Fibroblast of lung (primary cell): ENCODE results near the gene KNDC1. TPM values are rescaled to one million over a fixed set of nuclear protein-coding genes. Genes with fewer than 3 reads are reported as not detected.

Experiments used
- DNase-seq, 2 donors: peaks; one replicate each; pipeline versions ENCODE4 v3.0.0 to v3.0.0-alpha.2; 2010; ENCODE audit warnings: low read depth in 2 of 2
- H2AFZ ChIP-seq: 2 replicates; pipeline ENCODE4 v1.5.1; 2012; ENCODE audit warnings: low read length, control low read depth, inconsistent platforms
- H3K27ac ChIP-seq: 2 replicates; pipeline ENCODE4 v1.5.1; 2011; ENCODE audit warnings: low read length, control low read depth; ENCODE audit not compliant: insufficient read depth
- H3K27me3 ChIP-seq: 2 replicates; pipeline ENCODE4 v1.5.1; 2011; ENCODE audit warnings: mild to moderate bottlenecking, low read length; ENCODE audit not compliant: control insufficient read depth, insufficient read depth
- H3K36me3 ChIP-seq: 2 replicates; pipeline ENCODE4 v1.5.1; 2011; ENCODE audit warnings: low read length; ENCODE audit not compliant: control insufficient read depth, insufficient read depth
- H3K4me1 ChIP-seq: 2 replicates; pipeline ENCODE4 v1.5.1; 2011; ENCODE audit warnings: low read length; ENCODE audit not compliant: control insufficient read depth, insufficient read depth; ENCODE audit errors: extremely low read depth
- H3K4me2 ChIP-seq: 2 replicates; pipeline ENCODE4 v1.5.1; 2011; ENCODE audit warnings: low read length, control low read depth; ENCODE audit not compliant: insufficient read depth; ENCODE audit errors: extremely low read depth
- H3K4me3 ChIP-seq, 4 experiments: fragments of 200-600 bp in 1 of 4; sonication (generic) in 1 of 4; replicated peaks in 1 of 4; 2 replicates each; pipeline ENCODE4 v1.5.1; 2011 to 2016; ENCODE audit warnings: low read length in 4 of 4, low read depth in 3 of 4, mild to moderate bottlenecking in 3 of 4, control low read depth in 2 of 4, inconsistent platforms in 1 of 4, mixed read lengths in 1 of 4; ENCODE audit not compliant: insufficient read depth in 1 of 4; ENCODE audit errors: control extremely low read depth in 1 of 4
- H3K79me2 ChIP-seq: 2 replicates; pipeline ENCODE4 v1.5.1; 2012; ENCODE audit warnings: mild to moderate bottlenecking, low read length, inconsistent platforms; ENCODE audit not compliant: control insufficient read depth, insufficient read depth
- H3K9ac ChIP-seq: 2 replicates; pipeline ENCODE4 v1.5.1; 2011; ENCODE audit warnings: mild to moderate bottlenecking, low read length, control low read depth; ENCODE audit not compliant: insufficient read depth
- H3K9me3 ChIP-seq: 2 replicates; pipeline ENCODE4 v1.5.1; 2012; ENCODE audit warnings: low read depth, low read length; ENCODE audit not compliant: control insufficient read depth, insufficient read depth
- H4K20me1 ChIP-seq: 2 replicates; pipeline ENCODE4 v1.5.1; 2011; ENCODE audit warnings: low read length; ENCODE audit not compliant: control insufficient read depth, insufficient read depth; ENCODE audit errors: extremely low read depth
- CTCF ChIP-seq, 2 donors: IDR thresholded peaks in 1 of 2; conservative IDR thresholded peaks in 1 of 2; 1 replicate in 1 of 2; 2 replicates in 1 of 2; pipeline ENCODE4 v1.5.1; 2011 to 2012; ENCODE audit warnings: low read length in 2 of 2, control low read depth in 1 of 2, inconsistent platforms in 1 of 2, low read depth in 1 of 2, mild to moderate bottlenecking in 1 of 2
- EZH2 ChIP-seq: IDR thresholded peaks from 2 replicates; pipeline ENCODE4 v1.5.1; 2012; ENCODE audit warnings: low read length, control low read depth, mild to moderate bottlenecking; ENCODE audit errors: missing control alignments
- polyA plus RNA-seq, 2 donors: library from polyadenylated mRNA; depleted of rRNA in 1 of 2; stranded (reverse) in 1 of 2; unstranded in 1 of 2; fragments of >200 nt; gene quantifications; 2 replicates each; pipeline ENCODE4 v1.2.1, GENCODE V29; 2011 to 2012; ENCODE audit warnings: missing spikeins in 1 of 2
- total RNA-seq: library from RNA; depleted of rRNA; stranded (reverse); fragments of >200 nt; gene quantifications from 2 replicates; pipeline ENCODE4 v1.2.1, GENCODE V29; 2014

Gene KNDC1
- total and polyA plus RNA-seq, 2 donors (not counting 1 experiment from before 2014, with no cell fraction given) = 0.20 to 0.50 TPM

- H3K79me2 ChIP-seq = no peaks in the 10 kb centered on the region
- no peaks in the 10 kb centered on the region for H3K4me1 ChIP-seq
- DNase-seq = no peak
- H3K27me3 ChIP-seq = no peaks in the 10 kb centered on the region
- H3K4me3 ChIP-seq = no peak overlapping the region
- H4K20me1 ChIP-seq = no peaks in the 10 kb centered on the region
- no peaks in the 10 kb centered on the region for H3K36me3 ChIP-seq
- no peak for TF ChIP-seq EZH2
- no peak overlapping the region for H3K9ac ChIP-seq
- no peak overlapping the region for H3K4me2 ChIP-seq
- H2AFZ ChIP-seq = no peak overlapping the region
- H3K27ac ChIP-seq = no peak overlapping the region
- H3K9me3 ChIP-seq = peaks cover 2% of the 10 kb centered on the region
Measured at GRCh38 chr10:133211959-133212852, 52.2 kb downstream of the KNDC1 start.

DNA sequence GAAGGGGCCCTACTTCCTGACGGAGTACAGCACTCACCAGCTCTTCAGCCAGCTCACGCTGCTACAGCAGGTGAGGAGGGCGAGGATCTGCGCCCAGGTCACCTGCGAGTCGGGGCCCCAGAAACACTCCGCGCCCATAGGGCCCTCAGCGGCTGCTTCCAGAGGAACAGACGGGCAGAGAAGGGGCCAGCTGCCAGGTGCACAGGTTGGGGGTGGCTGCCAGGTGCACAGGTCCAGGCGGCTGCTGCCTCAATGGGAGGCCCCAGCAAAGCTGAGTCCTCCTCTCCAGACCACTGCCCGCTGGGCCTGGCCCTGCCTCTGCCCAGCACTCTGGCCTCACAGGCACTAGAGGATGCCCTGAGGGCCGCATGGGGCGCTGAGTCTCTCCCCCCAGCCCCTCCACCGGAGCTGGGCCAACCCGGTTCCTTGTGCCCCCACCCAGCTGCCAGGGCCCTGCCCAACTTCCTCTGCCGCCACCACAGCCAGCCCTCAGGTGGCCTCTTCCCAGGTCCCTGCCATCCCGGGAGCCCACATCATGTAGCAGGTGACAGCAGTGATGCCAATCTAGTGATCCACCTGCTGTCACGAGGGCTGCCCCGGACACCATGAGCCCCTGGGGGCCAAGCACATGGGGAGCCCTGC lies 53.0 kb downstream of the KNDC1 start:
- H3K4me1 ChIP-seq = no peaks in the 10 kb centered on the region
- H3K79me2 ChIP-seq = no peaks in the 10 kb centered on the region
- H3K4me2 ChIP-seq = no peak overlapping the region
- no peak overlapping the region for H3K4me3 ChIP-seq
- H3K36me3 ChIP-seq = no peaks in the 10 kb centered on the region
- H3K27ac ChIP-seq = no peak overlapping the region
- no peak for DNase-seq
- peaks cover 2% of the 10 kb centered on the region for H3K9me3 ChIP-seq
- TF ChIP-seq EZH2 = no peak
- no peak for TF ChIP-seq CTCF (conservative IDR thresholded peaks at IDR 0.05 in 1 of 2, IDR thresholded peaks at IDR 0.05 in 1 of 2; ENCODE audit: low read depth in 1 of 2, low read length in 2 of 2)
- H3K9ac ChIP-seq = no peak overlapping the region
- H2AFZ ChIP-seq = no peak overlapping the region
- H3K27me3 ChIP-seq = no peaks in the 10 kb centered on the region
- H4K20me1 ChIP-seq = no peaks in the 10 kb centered on the region

DNA sequence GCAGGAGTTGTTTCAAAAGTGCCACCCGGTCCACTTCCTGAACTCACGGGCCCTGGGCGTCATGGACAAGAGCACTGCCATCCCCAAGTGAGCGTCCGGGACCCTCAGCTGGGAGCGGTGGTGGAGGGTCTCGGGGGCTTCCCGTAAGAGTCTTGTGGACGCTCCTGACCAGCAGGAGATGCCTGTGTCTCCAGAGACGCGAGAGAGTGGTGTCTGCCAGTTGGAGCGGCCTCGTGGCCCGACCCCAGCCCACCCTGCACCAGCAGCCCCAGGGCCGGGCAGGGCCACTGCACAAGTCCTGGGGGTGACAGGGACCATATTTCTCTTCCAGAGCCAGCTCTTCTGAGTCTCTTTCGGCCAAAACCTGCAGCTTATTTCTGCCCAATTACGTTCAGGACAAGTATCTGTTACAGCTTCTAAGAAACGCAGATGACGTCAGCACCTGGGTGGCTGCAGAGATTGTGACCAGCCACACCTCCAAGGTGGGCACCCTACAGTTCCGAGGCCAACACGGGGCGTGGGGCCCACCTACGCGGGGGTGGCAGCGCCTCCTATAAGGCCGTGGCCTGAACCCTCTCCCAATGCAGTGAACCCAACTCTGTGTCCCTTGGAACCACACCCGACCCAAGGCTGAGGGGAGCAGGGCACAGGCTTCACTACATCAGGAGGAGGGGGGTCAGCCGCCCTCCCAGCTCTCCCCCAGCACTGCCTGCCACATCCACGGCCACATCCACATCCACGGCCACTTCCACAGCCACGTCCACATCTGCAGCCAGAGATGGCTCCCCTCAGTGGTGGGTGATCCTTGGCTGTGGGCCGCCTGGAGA lies 53.8 kb downstream of the KNDC1 start:
- Histone ChIP-seq H3K79me2 (no peaks in the 10 kb centered on the region), H3K27me3 (no peaks in the 10 kb centered on the region), H3K9me3 (peaks cover under 1% of the 10 kb centered on the region), H3K27ac (no peak overlapping the region), H3K4me2 (no peak overlapping the region), H3K9ac (no peak overlapping the region), H3K4me1 (no peaks in the 10 kb centered on the region), H2AFZ (no peak overlapping the region), H3K36me3 (no peaks in the 10 kb centered on the region), H3K4me3 (no peak overlapping the region), H4K20me1 (no peaks in the 10 kb centered on the region)
- TF ChIP-seq EZH2 (no peak), CTCF (conservative IDR thresholded peaks at IDR 0.05 in 1 of 2, IDR thresholded peaks at IDR 0.05 in 1 of 2; ENCODE audit: low read depth in 1 of 2, low read length in 2 of 2) (no peak)
- DNase-seq = no peak
